GM18499 (cell line): ENCODE data around the gene SLC44A4.
"Not testable (repeated sequence)": the region's sequence is repeated elsewhere in the genome, so short reads cannot be mapped to it uniquely, and the experiment has no call there.

Experiments
- ATAC-seq: cut with Tn5 transposase; IDR thresholded peaks from one replicate; pipeline ENCODE4 v1.9.1; 2021; ENCODE audit warnings: moderate number of reproducible peaks; ENCODE audit not compliant: insufficient read depth, unreplicated experiment

Gene SLC44A4

DNA sequence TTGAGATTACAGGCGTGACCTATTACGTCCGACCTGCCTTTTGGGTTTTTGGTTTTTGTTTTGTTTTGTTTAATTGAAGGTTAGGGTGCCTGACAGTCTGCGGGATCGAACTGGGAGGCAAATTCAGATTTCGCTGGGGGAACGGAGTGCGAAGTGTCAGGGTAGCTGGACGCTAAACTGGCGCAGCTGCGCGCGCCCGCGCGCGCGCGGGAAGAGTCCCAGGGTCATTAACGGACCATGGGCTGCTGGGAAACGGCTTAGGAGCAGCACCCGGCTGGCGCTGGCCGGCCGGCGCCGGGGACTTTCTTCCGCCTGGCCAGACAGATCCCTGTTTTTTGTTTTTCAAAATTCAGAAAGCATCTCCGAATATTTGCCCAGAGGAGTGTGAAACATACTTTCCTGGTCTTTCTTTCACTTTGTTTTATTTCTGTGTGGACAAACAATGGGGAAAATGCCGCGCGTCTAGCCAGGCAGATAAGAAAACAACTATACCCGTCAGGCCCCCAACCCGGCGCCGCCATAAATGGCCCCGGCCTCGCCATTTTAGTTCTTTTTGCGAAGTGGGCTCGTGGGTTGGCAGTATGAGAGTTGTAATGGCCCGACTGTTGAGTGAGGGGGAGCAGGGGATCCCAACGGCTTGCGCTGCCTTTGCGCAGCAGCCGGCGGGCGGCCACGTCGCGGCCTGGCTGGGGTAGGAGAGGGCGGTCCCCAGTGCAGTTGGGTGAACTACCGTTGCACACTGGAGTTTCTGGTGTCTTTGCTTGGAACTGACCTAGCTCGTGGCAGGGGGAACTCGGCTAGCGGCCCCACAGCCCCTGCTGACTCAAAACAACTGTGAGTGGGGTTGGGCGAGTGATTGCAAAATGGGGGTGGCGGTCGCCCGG, 44.2 kb downstream of the SLC44A4 start:
- ATAC-seq, result no peak

DNA sequence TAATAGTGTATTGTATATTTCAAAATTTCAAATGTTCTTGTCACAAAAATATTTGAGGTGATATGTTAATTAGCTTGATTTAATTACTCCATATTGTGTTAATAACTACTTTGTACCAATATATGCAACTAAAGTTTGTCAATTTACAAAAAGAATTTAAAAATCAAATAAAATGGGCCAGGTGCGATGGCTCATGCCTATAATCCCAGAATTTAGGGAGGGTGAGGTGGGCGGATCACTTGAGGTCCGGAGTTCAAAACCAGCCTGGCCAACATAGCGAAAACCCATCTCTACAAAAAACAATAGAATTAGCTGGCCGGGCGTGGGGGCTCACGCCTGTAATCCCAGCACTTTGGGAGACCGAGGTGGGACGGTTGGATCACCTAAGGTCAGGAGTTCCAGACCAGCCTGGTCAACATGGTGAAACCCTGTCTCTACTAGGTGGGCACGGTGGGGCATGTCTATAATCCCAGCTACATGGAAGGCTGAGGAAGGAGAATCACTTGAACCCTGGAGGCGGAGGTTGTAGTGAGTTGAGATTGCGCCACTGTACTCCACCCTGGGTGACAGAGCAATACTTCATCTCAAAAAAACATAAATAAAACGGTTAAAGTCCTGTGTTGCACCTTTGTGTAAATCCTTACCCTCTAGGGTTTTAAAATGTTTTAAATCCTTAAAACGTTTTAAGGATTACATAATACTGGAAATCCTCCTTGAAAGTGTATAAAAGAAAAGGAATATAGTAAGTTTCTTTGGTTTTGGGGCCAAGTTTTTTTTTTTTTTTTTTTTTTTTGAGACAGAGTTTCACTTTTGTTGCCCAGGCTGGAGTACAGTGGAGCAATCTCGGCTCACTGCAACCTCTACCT, 47.2 kb downstream of the SLC44A4 start:
- no peak for ATAC-seq

DNA sequence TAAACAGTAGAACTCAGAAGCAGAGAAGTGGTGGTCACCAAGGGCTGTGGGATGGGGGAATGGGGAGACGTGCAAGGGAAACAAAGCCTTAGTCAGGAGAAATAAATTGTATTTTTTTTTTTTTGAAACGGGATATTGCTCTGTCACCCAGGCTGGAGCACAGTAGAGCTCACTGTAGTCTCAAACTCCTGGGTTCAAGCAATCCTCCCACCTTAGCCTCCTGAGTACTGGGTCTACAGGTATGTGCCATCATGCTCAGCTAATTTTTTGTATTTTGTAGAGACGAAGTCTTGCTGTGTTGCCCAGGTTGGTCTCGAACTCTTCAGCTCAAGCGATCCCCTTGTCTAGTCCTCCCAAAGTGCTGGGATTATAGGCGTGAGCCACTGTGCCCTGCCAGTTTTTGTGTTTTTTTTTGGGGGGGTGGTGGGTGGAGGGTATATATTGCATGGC, 47.9 kb downstream of the SLC44A4 start:
- ATAC-seq, result no peak

DNA sequence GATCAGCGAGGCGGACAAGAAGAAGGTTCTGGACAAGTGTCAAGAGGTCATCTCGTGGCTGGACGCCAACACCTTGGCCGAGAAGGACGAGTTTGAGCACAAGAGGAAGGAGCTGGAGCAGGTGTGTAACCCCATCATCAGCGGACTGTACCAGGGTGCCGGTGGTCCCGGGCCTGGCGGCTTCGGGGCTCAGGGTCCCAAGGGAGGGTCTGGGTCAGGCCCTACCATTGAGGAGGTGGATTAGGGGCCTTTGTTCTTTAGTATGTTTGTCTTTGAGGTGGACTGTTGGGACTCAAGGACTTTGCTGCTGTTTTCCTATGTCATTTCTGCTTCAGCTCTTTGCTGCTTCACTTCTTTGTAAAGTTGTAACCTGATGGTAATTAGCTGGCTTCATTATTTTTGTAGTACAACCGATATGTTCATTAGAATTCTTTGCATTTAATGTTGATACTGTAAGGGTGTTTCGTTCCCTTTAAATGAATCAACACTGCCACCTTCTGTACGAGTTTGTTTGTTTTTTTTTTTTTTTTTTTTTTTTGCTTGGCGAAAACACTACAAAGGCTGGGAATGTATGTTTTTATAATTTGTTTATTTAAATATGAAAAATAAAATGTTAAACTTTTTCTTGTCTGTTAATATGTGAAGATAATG, 49.0 kb downstream of the SLC44A4 start:
- ATAC-seq, result no peak

DNA sequence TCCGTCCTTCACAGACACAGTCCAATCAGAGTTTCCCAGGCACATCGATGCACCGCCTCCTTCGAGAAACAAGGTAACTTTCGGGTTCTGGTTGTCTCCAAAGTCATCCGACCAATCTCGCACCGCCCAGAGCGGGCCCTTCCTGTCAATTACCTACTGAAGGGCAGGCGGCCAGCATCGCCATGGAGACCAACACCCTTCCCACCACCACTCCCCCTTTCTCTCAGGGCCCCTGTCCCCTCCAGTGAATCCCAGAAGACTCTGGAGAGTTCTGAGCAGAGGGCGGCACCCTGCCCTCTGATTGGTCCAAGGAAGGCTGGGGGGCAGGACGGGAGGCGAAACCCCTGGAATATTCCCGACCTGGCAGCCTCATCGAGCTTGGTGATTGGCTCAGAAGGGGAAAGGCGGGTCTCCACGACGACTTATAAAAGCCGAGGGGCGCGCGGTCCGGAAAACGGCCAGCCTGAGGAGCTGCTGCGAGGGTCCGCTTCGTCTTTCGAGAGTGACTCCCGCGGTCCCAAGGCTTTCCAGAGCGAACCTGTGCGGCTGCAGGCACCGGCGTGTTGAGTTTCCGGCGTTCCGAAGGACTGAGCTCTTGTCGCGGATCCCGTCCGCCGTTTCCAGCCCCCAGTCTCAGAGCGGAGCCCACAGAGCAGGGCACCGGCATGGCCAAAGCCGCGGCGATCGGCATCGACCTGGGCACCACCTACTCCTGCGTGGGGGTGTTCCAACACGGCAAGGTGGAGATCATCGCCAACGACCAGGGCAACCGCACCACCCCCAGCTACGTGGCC, 51.3 kb downstream of the SLC44A4 start, which contains the start of gene HSPA1B:
Gene HSPA1B (plus strand): TSS at position 453 of the 794 bp plus-strand sequence. CDS start 213 bp downstream, at position 666.
- ATAC-seq, result peak; percentile 46

DNA sequence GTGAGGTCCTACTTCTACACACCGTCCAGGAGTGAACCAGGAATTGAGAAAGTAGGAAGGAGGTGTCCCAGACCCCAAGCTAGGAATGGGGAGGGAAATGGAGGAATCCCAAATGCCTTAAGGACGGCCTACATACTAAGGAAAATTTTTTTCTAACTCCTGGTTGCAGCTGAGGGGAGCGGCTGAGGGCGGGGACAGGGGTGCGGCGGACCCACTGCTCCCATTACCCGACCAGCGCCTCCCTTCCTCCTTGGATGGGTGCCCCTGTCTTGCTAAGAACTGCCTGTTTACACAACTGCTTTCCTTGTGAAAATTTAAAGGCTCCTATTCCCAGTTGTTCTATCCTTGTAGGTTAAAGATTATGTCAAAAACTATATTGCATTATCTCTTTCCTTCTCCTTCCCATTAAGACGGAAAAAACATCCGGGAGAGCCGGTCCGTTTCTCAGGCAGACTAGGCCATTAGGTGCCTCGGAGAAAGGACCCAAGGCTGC, 52.0 kb downstream of the SLC44A4 start:
- no peak for ATAC-seq

DNA sequence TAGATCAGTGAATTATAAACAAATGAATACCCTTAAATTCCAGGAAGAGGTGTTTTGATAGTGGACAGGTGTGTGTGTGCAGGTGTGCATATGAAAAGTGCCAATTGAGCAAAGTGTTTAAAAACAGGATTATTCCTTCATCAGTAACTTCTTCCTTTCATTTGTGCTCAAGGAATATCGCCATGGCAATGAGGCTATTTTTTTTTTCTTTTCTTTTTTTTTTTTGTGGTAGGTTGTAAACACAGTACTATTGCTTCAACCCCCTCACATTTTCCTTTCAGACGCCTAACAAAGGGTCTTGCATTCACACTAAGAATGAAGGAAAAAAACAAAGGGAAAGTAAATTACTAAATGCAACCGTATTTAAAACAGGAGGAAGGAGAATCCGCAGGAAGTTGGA, 53.2 kb downstream of the SLC44A4 start:
- ATAC-seq, result no peak

DNA sequence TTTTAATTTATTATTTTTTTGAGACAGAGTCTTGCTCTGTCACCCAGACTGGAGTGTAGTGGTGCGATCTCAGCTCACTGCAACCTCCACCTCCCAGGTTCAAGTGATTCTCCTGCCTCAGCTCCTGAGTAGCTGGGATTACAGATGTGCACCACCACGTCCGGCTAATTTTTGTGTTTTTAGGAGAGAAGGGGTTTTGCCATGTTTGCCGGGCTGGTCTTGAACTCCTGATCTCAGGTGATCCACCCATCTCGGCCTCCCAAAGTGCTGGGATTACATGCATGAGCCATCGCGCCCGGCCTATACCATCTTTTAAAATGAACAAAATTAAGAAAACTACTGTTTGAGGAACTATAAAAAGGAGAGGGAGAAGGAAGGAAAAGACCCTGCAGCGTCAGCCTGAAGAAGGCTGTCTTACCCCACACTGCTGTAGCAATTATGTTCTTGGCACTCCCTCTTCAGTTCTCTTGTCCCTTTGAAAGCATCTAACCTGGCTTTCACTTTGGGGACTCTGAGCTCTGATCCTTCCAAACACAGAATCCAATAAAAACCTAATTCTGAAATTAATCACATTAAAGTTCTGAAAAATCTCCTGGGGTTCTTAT, 55.1 kb downstream of the SLC44A4 start:
- not testable (repeated sequence) for ATAC-seq

DNA sequence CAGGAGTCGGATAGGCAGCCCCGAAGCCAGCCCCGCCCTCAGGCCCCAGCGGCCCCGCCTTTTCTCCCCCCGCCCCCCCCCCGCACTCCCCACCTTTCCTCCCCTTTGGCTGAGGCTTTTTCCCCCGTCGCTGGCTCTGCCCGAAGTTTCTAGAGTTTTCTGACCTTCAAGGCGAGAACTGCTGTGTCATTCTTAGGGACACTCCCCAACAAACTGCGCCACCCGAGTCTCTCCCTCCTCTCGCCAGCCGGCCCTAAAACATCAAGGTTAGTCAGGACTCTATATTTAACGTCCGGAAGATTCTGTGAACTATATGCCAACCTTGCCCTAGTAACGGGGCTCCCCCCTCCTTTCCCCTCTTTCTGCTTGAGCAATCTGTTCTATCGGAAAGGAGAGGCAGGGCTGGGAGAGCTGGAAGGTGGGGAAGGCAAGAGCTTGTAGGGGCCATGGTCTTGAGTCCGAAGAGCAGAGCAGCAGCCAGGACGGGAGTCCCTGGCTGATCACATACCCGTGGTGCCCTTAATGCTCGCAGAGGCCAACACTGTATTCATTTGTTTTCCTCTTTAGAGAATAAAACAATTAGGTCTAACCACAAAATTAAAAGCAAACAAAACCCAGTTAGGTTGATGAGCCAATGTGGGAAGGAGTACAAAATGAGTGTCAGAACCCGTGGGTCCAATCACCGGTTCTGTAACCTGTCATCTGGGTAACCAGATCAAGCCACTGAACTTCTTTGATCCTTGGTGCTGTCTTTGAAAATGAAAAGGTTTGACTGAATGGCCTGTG, 56.6 kb downstream of the SLC44A4 start:
- no peak for ATAC-seq

DNA sequence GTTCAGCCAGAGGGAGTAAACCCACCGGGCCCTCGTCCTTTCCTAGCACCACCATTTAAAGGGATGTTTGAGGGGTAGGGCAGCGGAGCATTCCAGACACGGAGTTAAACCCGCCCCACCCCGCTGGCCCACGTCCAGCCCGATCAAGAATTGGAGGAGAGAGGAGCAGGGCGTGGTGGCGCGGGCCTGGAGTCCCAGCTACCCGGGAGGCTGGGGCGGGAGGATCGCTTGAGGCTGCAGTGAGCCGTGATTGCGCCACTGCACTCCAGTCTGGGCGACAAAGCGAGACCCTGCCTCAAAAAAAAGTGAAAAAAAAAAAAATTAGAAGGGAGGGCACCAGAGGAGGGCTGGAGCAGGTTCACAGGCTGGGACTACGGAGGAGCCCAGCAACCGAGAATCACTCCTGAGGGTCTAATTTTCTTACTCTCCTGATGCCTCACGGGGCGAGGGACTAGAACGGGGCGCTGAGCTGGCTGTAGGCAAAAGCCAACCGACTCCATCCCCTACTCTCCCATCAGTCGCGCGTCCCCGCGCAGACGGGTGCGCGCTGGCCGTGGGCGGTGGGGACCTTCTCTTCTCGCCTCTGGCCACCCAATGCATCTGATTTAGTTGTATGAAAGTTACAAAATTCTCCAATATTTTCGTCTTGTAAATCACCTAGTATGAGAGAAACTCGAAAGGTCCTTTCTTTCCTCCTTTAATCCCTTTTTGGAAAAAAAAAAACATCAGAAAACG, 57.3 kb downstream of the SLC44A4 start:
- no peak for ATAC-seq

DNA sequence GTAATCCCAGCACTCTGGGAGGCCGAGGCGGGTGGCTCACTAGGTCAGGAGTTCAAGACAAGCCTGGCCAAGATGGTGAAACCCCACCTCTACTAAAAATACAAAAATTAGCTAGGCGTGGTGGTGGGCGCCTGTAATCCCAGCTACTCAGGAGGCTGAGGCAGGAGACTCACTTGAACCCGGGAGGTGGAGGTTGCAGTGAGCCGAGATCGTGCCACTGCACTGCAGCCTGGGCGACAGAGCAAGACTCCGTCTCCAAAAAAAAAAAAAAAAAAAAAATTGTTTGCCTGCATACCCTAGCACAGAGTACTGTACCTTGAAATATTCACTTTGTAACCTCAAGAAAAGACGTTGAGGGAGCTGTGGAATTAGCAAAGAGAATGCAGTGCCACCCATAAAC, 58.4 kb downstream of the SLC44A4 start:
- not testable (repeated sequence) for ATAC-seq

DNA sequence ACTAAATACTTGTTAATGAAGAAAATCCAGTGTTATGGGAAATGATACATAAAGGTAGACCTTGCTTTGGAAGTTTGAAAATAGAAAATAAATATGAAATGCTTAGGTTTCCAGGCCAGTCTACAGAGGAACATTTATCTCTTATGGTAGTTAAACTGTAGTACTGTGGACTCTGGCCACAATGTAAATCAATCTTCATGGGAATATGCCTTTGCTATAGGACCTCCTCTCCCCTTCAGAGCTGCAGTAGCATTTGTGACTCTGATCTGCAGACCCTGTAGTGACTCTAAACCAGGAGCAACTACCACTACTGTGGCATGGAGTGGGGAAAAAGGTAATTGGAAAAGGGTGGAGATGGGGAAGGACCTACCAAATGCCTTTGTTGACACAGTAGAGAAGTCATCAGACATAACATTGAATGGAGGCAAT, 58.9 kb downstream of the SLC44A4 start:
- ATAC-seq, result no peak

DNA sequence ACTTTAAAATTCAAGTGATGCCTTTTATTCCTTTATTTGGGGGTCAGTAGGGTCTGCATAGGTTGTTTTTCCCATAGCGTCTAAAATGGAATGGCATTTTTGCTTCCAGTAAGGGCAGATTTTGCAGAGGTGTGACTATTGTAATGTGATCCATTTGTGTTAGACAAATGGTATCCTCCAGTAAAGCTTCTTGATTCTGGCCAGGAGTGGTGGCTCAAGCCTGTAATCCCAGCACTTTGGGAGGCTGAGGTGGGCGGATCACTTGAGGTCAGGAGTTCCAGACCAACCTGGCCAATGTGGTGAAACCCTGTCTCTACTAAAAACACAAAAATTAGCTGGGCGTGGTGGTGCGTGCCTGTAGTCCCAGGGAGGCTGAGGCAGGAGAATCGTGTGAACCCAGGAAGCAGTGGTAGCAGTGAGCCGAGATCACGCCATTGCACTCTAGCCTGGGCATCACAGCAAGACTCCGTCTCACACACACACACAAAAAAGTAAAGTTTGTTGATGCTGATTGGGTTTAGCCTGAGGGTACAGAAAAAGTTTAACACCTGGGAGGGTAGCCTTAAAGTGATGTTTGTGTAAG, 60.8 kb downstream of the SLC44A4 start:
- not testable (repeated sequence) for ATAC-seq

DNA sequence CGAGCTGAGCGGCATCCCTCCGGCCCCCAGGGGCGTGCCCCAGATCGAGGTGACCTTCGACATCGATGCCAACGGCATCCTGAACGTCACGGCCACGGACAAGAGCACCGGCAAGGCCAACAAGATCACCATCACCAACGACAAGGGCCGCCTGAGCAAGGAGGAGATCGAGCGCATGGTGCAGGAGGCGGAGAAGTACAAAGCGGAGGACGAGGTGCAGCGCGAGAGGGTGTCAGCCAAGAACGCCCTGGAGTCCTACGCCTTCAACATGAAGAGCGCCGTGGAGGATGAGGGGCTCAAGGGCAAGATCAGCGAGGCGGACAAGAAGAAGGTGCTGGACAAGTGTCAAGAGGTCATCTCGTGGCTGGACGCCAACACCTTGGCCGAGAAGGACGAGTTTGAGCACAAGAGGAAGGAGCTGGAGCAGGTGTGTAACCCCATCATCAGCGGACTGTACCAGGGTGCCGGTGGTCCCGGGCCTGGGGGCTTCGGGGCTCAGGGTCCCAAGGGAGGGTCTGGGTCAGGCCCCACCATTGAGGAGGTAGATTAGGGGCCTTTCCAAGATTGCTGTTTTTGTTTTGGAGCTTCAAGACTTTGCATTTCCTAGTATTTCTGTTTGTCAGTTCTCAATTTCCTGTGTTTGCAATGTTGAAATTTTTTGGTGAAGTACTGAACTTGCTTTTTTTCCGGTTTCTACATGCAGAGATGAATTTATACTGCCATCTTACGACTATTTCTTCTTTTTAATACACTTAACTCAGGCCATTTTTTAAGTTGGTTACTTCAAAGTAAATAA, 61.5 kb downstream of the SLC44A4 start:
- ATAC-seq, result not testable (repeated sequence)

DNA sequence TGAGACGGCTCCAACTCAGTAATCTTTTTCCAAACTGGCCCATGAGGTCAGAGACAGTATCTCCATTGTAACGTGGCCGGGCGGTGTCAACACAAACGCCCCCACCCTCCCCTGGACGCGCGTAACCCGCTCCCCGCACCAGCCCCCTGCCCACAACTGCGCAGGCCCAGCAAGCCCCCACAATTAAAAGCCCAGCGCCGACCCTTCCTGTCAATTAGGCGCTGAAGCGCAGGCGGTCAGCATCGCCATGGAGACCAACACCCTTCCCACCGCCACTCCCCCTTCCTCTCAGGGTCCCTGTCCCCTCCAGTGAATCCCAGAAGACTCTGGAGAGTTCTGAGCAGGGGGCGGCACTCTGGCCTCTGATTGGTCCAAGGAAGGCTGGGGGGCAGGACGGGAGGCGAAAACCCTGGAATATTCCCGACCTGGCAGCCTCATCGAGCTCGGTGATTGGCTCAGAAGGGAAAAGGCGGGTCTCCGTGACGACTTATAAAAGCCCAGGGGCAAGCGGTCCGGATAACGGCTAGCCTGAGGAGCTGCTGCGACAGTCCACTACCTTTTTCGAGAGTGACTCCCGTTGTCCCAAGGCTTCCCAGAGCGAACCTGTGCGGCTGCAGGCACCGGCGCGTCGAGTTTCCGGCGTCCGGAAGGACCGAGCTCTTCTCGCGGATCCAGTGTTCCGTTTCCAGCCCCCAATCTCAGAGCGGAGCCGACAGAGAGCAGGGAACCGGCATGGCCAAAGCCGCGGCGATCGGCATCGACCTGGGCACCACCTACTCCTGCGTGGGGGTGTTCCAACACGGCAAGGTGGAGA, 63.6 kb downstream of the SLC44A4 start, which contains the start of the genes HSPA1A and HSPA1L:
Gene HSPA1A (plus strand): TSS at position 519 of the 814 bp plus-strand sequence. CDS start 214 bp downstream, at position 733.
Gene HSPA1L (minus strand): TSS at position 259 of the 814 bp plus-strand sequence. CDS start 3,311 bp downstream, outside the sequence.
- no peak for ATAC-seq

DNA sequence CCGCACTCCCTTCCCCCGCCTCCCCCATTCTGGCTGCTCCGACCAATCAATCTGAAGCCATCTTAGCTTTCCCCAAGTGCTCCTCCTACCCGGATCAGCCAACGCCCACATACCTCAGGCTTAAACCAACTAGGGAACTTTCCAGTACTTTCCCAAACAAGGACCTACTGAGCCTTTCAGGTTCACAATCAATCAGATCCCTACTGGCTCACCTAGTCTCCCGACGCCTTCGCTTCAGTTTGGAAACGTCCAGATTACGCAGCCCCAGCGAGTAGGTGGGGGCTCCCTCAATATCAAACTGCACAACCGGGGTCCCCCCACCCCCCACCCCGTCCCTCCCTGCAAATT, 64.1 kb downstream of the SLC44A4 start:
- no peak for ATAC-seq
